NB4 (cell line): Measurements from ENCODE around the gene PRKAR1B.

Experiments used
- DNase-seq: peaks from one replicate; pipeline ENCODE4 v3.0.0; 2010; ENCODE audit warnings: low read depth
- H3K4me3 ChIP-seq: one replicate; pipeline ENCODE4 v1.5.1; 2011; ENCODE audit warnings: mild to moderate bottlenecking, low read depth, low read length, moderate library complexity
- CTCF ChIP-seq: IDR thresholded peaks from one replicate; pipeline ENCODE4 v1.5.1; 2012; ENCODE audit warnings: low read depth, low read length
- MAX ChIP-seq: IDR thresholded peaks from 2 replicates; pipeline ENCODE4 v1.6.1; 2011; ENCODE audit warnings: low read depth, low read length
- MYC ChIP-seq: IDR thresholded peaks from 2 replicates; pipeline ENCODE4 v1.6.1; 2011; ENCODE audit warnings: low read depth, low read length
- POLR2A ChIP-seq: IDR thresholded peaks from 2 replicates; pipeline ENCODE4 v1.6.1; 2011; ENCODE audit warnings: mild to moderate bottlenecking; ENCODE audit not compliant: insufficient read length; ENCODE audit errors: extremely low read depth

Gene PRKAR1B

GRCh38 chr7:585873-586272 lies 141.2 kb downstream of the PRKAR1B start:
- no peak for TF ChIP-seq MYC
- TF ChIP-seq POLR2A, result no peak
- TF ChIP-seq CTCF, result no peak
- no peak for TF ChIP-seq MAX
- H3K4me3 ChIP-seq, result no peak overlapping the region
- no peak for DNase-seq

GRCh38 chr7:585229-585711 lies 141.8 kb downstream of the PRKAR1B start:
- no peak for DNase-seq
- TF ChIP-seq MAX (no peak), CTCF (no peak), POLR2A (no peak), MYC (no peak)
- no peak overlapping the region for H3K4me3 ChIP-seq

- DNase-seq, result no peak
- no peak overlapping the region for H3K4me3 ChIP-seq
- TF ChIP-seq CTCF (no peak), MAX (no peak), POLR2A (no peak), MYC (no peak)
Observed at GRCh38 chr7:584820-585219, 142.3 kb downstream of the PRKAR1B start.

- H3K4me3 ChIP-seq, result no peak overlapping the region
- no peak for TF ChIP-seq CTCF
- TF ChIP-seq POLR2A, result no peak
- TF ChIP-seq MAX, result peak; percentile 75; the same call in 1 of the 2 replicates
- no peak for DNase-seq
Observed at GRCh38 chr7:584122-584465, 143.0 kb downstream of the PRKAR1B start.

GRCh38 chr7:583410-584121 lies 143.5 kb downstream of the PRKAR1B start:
- no peak for DNase-seq
- no peak overlapping the region for H3K4me3 ChIP-seq
- TF ChIP-seq CTCF (no peak), POLR2A (no peak), MYC (no peak), MAX (no peak)
